GM19043 (cell line): ENCODE measurements around the gene ZNF432.
A peak's percentile ranks its signal among the peaks of the same experiment; 100 is the strongest.

Experiments used
- ATAC-seq: cut with Tn5 transposase; IDR thresholded peaks from one replicate; pipeline ENCODE4 v1.9.1; 2021; ENCODE audit warnings: low read depth; ENCODE audit not compliant: unreplicated experiment

The ZNF432 gene

DNA sequence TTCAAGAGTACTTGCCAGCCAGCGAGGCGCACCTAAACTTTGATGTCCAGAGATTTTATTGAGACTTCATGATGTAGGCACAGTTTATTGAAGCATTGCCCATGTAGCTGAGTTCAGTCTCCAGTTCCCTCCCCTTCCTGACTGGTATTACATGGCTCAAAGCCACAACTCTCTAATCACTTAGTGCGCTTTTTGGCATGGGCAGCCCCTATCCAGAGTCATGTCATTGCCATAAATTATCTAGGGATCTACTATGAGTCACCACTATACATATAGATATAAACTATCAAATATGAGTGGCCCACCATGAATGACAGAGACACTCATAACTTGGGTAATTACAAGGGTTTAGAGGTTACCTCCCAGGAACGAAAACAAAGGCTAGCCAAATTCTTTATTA lies 28.1 kb downstream of the ZNF432 start:
- ATAC-seq = no peak

DNA sequence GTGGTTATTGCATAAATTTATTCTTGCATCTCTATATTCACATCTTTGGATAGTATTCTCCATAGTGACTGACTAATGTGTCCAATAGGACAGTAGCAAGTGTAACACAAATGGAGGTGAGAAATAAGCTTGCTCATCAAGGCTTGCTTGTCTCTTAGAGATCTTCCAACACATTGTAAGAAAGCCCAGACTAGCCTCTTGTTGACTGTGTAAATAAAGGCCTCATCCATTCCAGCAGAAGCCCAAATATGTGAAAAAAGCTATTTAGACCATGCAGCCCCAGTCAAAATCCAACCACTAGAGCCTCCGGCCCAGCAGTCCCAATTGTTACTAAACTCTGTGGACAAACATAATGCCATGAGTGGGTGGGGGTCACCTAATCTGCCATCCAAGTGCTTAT lies 38.0 kb downstream of the ZNF432 start:
- no peak for ATAC-seq

DNA sequence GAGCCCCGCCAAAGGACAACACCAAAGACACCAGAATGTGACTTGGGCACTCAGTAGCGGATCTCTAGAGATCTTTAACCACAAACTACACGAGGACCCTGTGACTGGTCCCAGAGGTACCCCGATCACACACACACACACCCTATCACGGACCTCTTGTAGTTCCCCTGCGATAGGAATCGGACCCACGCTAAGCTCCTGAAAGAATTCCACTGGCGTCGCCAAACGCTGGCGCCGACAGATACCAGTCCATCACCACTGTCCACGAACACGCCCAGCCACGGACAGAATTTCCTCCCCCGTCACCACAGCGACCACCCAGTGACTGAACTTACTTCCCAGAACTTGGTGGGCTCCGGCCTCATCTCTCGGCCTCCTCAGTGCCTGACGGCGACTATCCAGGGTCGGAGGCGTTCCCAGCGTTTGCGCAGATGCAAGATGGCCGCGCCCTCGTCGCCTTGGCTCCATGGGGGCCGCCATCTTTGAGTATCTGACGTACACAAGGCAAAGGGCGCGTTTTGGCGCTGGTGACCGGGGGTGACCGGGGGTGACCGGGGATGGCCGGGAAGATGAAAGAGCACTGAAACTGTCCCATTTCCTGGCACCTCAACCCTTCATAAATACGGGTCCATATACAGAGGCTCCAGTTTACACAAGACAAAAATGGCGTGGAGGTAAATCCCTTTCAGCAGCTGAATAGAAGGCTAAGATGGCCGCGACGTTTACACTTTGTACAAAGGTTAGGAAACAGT lies 40.7 kb downstream of the ZNF432 start, which contains the start of gene ZNF615:
TSS of gene ZNF615 (minus strand) at position 406 of the 752 bp plus-strand sequence. CDS start 4,500 bp downstream, outside the sequence.
- ATAC-seq = no peak

DNA sequence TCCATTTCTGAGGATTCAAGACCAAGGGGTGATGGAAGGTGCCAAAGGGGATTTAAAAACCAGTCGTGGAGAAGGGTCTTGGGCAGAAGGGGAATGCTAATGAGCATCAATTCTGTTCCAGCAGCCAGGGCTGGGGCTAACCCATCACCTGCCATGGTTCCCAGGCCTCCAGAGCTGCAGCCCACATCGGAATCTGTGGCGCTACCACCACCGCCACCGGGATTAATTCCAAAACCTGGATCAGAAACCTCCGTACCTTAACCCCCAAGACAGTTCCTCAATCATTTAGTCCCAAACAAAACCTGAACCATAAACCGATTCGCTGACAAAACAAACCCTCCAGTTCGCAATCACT lies 41.2 kb downstream of the ZNF432 start:
- ATAC-seq = no peak

DNA sequence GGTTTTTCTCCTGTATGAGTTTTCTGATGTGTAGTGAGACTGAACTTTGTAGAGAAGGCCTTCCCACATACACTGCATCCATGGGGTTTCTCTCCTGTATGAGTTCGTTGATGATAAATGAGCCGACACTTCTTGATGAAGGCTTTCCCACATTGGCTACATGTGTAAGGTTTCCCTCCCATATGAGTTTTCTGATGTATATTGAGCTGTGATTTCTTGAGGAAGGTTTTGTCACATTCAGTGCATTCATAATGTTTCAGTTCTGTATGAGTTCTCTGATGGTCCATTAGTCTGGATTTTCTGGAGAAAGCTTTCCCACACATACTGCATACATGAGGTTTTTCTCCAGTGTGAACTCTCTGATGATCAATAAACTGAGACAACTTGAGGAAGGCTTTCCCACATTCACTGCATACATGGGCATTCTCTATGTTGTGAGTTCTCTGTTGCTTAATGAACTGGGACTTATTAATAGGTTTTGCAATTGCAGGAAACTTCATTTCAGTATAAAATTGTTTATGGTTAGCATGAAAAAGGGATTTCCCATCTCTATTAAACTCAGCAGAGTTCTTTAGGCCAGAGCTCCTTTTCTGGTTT lies 54.5 kb downstream of the ZNF432 start:
- ATAC-seq = no peak

DNA sequence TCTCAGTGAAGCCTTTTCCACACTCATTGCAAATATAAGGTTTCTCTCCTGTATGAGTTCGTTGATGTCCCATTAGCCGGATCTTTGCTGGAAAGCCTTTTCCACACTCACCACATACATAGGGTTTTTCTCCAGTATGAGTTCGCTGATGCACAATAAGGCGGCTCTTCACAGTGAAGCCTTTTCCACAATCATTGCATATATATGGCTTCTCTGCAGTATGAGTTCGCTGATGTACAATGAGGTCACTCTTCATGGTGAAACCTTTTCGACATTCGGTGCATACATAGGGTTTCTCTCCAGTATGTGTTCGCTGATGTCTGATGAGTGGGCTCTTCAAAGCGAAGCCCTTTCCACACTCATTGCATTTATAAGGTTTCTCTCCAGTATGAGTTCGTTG lies 55.2 kb downstream of the ZNF432 start:
- no peak for ATAC-seq

DNA sequence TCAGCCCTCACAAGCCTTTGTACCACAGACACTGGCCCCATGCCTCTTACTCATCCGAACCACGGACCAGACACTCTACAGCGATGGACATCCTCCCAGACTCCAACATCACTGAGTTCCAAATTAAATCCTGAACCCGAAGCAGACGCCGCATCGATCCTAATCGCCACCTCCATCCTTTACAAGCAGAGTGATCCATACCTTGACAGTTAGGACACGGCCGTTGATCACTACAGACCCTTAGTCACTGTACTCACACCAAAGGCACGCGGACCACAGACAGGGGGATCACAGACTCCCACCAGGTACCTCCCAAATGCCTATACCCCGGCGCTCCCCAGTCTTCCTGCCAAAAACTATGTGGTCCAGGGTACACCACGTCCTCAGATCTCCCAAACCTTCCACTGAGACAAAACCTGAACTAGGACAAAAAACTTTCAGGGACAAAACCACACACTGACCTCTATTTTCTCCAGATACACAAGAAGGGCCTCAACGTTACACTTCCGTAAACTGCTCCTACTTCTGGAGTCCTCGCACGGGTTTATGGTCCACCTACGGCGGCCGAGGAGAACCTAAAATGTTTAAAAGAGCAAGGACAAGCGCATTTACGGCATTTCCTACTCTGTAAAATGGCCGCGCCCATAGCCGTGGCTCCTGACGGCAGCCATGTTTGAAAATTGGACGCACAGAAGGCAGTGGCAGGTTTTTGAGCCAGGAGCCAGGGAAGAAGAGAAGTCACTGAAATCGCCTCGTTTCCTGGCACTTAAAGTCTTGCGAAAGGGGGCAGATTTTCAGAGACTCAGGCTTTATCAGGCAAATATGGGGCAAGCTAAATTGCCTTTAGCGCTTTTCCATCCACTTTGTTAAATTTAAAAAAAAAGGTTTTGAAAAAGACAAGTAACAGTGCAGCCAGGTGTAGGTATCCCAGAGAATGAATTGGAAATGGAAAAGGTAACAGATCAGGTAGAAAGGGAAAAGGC lies 62.0 kb downstream of the ZNF432 start, which contains the start of gene ZNF350:
TSS of gene ZNF350 (minus strand) at position 532 of the 983 bp plus-strand sequence. CDS start 12,480 bp downstream, outside the sequence.
- ATAC-seq = peak; percentile 64

DNA sequence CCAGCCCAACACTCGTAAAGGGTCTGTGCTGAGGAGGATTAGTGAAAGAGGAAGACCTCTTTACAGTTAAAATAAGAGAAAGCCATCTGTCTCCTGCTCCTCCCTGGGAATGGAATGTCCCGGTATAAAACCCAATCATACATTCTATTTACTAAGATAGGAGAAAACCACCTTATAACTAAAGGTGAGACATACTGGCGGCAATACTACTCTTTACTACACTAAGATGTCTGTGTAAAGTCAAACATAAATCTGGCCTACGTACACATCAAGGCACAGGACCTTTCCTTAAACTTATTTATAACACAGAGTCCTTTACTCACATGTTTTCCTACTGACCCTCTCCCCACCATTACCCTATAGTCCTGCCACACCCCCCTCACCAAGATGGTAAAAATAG lies 65.3 kb downstream of the ZNF432 start:
- ATAC-seq = no peak
